Dedifferentiated amniotic fluid mesenchymal stem cell (primary cell): ENCODE measurements around the gene MLEC.
A peak's percentile ranks its signal among the peaks of the same experiment; 100 is the strongest.

Experiments
- DNase-seq: peaks from one replicate; pipeline ENCODE4 v3.0.0-alpha.2; 2016; ENCODE audit errors: extremely low spot score

Gene MLEC

DNA sequence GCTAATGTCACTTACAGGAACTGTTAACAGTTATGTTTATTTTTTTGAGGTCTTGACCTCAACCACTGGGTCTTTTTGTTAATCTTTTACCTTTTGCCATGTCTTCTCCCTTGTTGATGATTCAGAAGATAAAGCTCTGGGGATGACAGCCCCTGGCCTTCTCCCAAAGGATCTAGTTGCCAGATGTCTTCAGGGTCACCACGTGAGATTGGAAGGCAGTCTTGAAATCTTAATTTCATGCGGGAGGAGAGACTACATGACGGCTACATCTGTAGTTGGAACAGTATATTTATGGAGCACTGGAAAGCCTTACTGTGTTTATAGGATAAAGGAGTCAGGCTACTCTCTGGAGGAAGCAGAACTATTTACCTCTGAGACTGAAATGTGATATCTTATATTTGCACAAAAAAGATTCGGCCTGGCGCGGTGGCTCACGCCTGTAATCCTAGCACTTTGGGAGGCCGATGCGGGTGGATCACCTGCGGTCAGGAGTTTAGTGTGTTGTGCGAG lies 5.6 kb downstream of the MLEC start:
- no peak for DNase-seq

DNA sequence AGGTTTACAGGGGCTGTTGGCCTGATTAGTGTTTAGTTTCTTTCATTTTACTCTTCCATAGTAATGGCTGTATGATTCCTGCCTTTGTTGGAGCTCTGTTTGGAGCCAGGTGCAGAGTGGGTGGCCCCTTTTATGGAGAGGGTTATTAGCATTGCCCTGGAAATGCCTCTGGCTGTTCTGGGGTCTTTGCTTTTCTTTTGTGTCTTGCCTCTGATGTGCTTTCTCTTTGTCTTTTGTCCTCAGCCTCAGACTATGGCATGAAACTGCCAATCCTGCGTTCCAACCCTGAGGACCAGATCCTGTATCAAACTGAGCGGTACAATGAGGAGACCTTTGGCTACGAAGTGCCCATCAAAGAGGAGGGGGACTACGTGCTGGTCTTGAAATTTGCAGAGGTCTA lies 6.9 kb downstream of the MLEC start:
- DNase-seq, result no peak

DNA sequence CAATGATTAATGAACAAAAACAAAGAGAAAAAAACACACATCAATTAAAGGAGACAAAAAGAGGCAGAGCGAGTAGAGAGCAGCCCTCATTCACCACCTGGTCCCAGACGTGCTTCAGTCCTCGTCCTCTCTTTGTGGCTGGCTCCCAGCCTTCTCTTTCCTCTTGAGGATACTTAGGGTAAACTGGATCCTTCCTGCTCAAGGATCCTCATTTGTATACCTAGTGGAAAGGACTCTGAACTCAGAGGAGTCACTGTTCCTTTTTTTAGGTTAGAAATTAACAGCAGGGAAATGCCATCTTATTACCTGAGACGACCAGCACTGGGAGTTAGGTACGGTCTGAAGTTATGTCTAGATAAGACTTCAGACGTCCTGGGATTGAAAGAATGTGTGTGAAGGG lies 9.7 kb downstream of the MLEC start:
- no peak for DNase-seq

DNA sequence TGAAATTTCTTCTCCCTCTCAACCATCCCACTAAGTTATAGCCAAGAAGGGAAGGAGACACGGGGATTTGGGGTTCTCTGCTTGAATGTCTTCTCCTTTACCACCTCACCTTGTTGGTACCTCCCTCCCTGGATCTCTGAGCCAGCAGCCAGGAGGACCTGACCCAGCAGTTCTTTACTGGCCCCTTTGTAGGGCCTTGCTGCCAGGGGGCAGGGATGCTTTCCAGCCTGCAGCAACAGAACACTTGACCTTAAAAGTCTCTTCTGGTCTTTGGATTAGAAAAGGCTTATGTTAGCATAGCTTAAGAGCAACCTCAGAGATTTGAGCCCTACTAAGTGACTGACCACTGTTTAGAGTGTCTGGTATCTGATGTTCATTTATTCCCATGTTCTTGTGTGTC lies 10.4 kb downstream of the MLEC start:
- no peak for DNase-seq

DNA sequence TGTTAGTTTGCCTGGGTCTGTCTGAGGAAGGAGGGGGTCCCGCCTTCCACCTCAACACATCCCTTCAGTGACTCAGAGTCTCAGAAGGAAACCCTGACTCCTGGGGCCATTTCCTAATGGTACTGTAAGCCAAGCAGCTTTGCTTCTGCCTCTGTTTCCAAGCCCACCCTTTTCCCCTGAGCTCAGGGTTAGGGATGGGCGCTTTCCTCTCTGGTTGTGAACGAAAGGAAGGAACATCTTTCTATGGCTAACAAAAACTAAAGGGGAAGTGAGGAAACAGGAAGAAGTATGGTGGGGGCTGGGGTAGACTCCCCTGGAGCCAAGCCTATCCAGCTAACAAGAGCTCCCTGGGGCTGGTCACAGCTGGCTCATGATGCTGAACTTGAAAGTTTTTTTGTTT lies 11.7 kb downstream of the MLEC start:
- DNase-seq, result no peak

DNA sequence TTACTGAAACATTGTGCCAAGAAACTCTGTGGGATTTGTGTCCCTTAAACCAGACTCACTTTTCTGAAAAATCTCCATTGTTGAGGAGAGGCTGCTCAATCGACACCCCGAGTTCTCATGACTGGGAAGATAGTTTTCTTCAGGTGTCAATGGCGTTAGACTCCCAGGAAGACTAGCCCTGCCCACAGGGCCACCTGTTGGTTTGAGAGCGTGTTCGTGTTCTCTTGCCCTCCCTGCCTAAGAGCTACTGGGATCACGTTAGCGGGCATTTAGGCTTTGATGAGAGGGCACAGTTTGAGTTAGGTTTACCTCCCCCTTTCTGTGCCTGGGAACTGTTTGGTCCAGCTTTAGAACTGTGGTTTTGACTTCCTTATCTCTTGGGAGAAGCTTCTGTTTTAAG lies 12.6 kb downstream of the MLEC start:
- no peak for DNase-seq

DNA sequence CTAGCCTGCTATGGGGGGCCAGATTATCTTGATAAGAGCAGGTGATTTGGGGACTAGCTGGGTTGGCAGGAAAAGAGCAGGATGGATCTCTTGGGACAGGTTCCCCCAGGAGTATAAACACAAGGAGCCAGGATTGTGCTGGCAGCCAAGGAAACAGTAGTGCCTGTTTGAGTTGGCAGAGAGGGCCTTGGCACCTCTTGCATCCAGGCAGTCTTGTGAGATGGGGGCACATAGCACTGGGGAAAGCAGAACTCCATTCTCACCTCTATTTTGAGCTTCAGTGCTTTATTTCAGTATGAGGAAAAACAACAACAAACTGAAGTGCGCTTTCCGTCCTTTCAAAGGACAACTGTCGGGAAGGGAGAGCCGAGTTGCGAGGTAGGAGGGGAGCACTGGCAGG lies 13.9 kb downstream of the MLEC start:
- no peak for DNase-seq

DNA sequence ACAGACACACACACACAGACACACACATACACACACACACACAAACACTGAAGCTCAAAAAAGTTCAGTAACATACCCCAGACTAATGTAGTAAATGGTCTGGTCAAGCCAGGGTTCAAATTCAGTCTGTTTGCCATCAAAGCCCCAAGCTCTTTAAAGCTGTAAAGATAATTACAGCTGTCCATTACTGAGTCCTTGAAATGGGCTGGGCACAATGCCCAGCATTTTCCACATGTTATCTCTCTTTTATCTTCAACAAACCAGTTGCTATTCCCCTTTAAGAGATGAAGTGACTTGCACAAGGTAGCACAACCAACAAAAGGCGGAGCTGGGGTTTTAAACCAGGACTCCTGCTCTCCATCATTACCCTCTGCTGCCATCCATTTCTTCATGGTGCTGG lies 15.7 kb downstream of the MLEC start:
- no peak for DNase-seq

DNA sequence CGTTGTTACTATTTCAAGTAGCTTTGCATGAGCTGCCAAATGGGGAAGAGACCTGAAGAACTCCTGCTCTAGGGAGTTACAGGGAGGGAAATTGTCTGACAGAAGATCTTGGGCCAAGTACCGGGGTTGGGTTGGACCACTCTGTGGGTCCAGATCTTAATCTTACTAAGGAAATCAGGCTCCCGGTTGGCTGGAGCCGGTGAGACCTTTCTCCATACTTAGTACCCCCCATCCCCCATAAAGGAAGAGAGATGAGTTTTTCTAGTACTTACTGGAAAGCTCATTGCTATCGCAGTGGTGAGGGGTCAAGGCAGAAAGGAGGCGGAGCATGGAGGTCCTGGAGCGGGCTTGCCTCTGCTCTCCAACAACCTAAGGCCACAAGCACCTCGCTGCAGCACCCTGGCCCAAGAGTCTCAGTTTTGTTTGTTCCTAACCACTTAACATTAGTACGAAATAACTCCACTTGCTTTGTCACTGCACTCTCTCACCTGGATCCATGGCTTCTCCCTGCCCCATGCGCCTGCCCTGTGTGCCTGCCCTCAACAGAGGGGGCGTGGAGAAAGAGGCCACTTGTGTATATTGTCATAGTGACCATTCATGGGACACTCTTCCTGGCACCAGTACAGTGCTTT lies 16.5 kb downstream of the MLEC start:
- DNase-seq, result no peak

DNA sequence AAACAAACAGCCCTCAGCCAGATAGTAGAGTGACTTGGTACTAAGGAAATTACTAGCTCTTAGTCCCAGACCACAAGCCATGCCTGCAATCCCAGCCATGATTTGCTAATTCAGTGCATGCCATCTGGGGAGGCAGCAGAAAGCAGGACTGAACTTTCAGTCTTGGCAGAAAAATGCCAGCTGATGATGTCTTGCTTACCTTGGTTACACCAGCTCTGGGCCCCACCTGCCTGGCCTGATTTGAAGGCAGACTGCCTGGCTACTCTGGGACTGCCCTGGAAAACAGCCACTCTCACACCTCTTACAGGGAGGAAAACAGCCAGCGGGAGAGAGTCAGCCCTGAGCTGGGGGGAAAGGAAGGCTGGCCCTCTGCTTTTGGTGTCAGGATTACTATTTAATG lies 18.7 kb downstream of the MLEC start:
- DNase-seq, result no peak

DNA sequence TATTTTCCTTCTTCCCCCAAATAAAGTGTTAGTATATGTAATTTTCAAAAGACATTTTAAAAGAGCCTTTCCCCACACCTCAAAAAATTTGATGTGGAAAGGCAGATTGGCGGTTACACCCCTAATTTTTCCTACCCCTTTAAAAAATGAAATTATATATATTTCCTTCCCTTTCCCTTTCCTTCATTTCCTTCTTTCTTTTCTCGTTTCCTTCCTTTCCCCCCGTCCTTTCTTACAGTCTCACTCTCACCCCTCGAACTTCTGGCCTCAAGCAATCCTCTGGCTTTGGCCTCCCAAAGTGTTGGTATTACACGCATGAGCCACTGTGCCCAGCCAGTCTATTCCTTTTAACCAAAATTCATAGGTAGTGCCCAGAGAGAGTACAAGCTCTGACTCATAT lies 19.1 kb downstream of the MLEC start:
- DNase-seq, result no peak

DNA sequence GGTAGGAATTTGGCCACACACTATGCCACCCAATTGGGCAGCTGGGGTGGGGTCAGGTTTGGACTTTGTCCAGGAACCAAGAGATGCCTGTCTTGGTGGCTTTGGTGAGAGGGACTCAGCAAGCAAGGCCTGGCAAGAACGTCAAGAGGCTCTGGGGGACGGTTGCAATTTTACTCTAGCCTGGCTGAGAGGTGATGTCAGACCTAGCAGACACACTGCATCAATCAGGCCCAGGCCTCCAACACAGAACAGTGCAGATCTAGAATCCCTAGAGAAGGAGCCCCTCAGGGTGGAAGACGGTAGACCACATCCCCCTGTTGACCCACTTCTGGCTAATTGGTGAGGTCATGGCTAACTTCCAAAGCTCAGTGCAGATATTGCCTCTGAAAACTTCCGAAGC lies 21.7 kb downstream of the MLEC start:
- DNase-seq, result no peak

DNA sequence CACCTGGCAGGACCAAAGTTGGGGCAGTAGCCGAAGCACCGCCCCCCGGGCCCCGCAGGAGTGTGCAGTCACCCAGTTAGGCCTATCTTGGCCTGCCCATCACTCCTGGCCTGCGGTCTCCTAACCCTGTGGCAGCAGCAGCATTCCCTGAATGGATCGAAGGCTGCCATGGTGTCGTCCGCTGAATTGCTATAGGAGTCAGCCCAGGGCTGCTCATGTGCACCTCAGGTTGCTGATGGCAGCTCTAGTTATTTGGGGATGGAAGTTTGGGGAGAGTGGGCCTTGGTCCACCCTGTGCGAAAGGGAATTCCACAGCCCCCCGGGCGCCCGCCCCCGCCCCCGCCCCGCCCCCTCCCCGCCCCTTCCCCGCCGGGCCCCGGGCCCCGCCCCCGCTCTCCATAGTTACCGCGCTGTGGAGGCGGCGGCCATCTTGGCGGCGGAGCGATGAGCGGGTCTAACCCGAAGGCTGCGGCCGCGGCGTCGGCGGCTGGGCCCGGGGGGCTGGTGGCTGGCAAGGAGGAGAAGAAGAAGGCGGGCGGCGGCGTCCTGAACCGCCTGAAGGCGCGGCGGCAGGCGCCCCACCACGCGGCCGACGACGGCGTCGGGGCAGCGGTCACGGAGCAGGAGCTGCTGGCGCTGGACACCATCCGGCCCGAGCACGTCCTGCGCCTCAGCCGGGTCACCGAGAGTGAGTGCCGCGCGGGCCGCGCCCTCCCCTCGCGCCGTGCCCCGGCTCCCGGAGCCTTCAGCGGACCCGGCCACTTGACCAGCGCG lies 23.3 kb downstream of the MLEC start, which contains the start of gene UNC119B:
Gene UNC119B, plus strand, starts transcription at position 428 of the 774 bp plus-strand sequence. Its CDS starts 17 bp downstream, at position 445.
- DNase-seq, result no peak

DNA sequence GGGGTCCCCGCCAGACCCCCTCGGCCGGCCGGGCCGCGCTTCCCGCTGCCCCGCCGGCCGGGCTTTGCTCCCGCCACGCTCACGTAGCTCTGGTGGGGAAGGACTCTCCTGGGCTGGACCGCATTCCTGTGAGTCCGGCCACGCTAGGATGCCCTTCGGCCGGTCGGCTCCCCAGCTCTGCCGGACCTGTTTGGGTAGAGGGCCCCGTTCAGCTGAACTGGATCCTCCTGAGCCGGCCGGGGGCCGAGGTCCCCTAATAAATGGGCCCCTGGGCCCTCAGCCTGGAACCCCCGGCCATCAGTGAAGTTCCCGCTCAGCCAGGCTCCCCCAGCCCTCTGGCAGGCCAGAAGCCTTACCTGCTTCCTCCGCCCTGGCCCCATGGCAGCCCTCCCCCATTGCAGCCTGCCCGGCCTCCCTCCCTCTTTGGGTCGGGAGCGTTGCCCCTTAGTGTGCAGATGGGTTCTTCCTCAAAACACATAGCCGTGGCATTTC lies 23.9 kb downstream of the MLEC start:
- DNase-seq, result no peak

DNA sequence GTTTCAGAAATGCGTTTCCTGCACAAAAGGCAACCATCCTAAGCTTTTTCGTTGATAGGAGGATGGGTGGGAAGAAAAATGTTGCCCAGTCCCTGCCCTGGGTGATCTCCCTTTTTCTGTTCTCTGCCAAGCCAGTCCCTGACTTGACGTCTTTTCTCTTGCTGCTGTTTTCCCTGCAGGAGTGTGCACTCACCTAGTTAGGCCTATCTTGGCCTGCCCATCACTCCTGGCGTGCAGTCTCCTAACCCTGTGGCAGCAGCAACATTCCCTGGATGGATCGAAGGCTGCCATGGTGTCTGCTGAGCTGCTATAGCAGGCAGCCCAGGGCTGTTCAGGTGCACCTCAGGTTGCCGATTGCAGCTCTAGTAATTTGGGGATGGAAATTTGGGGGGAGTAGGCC lies 24.5 kb downstream of the MLEC start:
- DNase-seq, result no peak

DNA sequence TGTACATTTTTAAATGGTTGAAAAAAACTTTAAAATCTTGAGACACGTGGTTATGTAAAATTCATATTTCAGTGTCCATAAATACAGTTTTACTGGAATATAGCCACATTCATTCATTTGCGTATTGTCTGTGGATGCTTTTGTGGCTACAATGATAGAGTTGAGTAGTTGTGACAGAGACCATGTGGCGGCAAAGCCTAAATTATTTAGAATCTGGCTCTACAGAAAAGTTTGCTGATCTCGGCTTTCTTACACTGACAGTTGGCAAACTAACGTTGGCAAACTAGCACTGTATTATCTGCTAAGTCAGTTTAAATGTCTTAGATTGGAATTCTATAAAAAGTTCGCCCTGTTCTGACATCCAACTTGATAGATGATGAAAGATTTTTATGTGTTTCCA lies 25.7 kb downstream of the MLEC start:
- no peak for DNase-seq

DNA sequence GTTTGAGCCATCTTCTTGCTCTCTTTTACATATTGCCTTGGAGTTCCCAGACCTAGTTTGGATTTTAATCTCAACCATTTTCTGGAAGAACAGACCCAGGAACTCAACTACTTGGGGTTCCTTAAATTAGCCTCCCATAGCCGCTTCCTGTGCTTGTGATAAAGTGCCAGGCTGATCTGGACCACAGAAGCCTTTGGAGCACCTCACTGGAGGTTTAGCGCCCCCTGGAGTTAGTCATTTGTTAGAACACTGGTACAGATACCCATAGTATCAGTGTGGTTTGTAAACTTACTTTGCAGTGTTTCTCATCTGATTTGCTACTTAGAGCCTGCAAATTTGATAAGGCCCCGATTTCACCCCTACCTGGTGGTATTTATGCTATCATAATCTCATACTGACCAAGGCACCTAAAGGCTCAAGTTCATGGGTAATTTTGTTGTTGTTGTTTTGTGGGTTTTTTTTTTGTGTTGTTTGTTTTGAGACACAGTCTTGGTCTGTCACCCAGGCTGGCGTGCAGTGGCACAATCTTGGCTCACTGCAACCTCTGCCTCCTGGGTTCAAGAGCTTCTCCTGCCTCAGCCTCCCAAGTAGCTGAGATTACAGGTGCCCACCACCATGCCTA lies 27.0 kb downstream of the MLEC start:
- peak; percentile 78 for DNase-seq

DNA sequence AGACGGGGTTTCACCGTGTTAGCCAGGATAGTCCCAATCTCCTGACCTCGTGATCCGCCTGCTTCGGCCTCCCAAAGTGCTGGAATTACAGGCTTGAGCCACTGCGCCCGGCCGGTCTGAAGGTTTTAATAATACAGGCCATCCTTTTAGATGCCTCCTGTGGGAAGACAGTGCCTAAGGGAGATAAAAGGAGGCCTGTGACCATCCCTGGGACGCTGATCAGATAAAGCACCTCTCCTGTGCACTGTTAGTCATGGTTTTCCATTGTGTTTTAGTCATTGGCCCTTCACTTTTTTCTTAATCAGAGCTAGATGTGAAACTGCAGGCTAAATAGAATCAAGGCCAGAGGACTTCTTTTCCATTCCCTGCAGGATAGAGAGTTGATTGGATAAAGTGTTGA lies 31.1 kb downstream of the MLEC start:
- no peak for DNase-seq

DNA sequence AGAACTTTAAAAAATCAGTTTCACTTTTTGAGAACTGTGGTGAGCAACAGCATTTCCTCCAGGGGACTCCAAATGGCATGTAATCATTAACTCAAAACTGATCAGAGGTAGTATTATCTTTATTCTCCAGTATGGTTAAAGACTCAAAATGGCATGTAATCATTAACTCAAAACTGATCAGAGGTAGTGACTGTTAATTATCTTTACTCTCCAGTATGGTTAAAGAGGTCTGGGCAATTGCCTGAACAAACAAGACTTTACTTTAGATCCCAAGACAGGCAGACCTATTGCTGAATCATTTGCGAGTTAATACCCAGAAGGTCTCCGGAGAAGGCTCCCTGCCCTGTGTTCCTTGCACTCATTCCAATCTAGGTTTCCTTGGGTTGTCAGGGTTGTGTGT lies 32.1 kb downstream of the MLEC start:
- DNase-seq, result no peak

DNA sequence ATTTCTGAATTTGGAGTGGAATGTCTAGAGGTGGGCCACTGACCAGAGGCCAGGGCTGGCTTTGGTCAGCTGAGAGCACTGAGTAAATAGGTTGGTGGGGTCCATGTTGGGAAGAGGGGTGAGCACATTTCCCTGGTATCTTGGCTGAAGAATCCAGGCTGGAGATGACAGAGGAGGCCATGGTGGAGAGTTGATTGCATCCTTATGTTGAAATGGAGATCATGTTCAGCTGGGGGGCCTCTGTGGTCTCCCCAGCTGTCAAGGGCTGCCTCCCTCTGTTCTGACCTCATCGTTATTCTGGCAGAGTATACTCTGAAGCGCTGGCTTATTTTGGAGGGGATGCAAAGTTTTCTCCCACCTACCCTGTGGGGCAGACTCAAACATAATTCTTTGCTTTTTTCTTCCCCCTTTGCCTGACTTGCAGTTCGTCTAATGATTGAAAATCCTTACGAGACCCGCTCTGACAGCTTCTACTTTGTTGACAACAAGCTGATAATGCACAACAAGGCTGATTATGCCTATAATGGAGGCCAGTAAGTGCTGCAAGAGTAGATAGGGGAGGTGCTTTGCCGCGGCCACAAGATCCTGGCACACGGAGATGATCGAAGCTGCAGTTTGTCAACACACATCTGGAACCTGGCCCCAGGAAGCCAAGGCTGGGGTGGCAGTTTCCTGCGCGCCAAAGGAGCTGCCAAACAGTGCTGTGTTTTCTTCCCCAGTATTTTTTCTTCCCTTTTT lies 32.7 kb downstream of the MLEC start:
- no peak for DNase-seq

DNA sequence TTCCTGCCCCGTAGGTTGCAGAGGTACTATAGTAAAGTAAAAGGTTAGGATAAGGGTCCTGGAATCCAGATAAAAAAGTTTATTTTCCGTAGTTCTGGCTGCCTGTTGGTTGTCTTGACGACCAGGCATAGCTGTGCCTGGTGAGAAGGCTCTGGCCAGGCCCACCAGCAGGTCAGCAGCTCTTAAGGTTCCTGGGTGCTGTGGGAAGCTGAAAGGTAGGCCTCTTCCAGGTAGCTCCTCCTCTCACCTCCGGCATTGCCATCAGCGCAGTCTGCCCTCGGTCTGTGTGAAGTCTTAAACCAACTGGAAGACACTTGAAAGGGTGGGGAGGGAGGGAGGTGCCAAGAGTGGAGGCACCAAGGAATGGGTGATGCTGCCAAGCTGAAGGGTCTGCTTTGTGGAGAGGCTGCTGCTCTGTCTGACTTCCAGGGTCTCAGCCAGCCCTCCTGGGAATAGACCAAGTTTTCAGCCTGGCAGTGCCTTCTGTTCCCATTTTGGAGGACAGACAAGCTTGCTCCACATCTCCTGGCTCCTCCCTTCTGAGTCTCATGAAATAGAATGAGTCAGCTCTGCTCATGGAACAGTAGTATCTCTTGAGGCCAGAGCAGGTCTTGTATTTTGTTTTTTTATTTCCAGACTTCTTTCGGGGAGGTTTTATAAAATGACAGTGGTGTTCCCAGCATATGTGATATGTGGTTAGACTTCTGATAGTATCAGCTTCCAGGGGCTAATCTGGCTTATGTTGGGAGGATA lies 33.5 kb downstream of the MLEC start:
- peak; percentile 59 for DNase-seq
